GM12875 (cell line): Measurements from ENCODE around the gene DCLRE1C.

ENCODE experiments used
- H3K4me3 ChIP-seq: one replicate; pipeline ENCODE4 v1.5.1; 2011; ENCODE audit warnings: low read depth, low read length, control low read depth
- CTCF ChIP-seq: IDR thresholded peaks from 2 replicates; pipeline ENCODE4 v1.5.1; 2011; ENCODE audit warnings: low read depth, mild to moderate bottlenecking, control low read depth, inconsistent platforms, low read length, moderate library complexity, borderline replicate concordance; ENCODE audit not compliant: insufficient read depth

The DCLRE1C gene

GRCh38 chr10:14926722-14927416, 27.0 kb downstream of the DCLRE1C start:
- TF ChIP-seq CTCF = no peak
- H3K4me3 ChIP-seq = peak overlapping the region; percentile 6

- TF ChIP-seq CTCF = no peak
- H3K4me3 ChIP-seq = no peak overlapping the region
These were observed 27.8 kb downstream of the DCLRE1C start for GRCh38 chr10:14926061-14926470.

- H3K4me3 ChIP-seq = no peak overlapping the region
- TF ChIP-seq CTCF = no peak
These were observed 28.6 kb downstream of the DCLRE1C start for GRCh38 chr10:14925268-14925667.

- no peak for TF ChIP-seq CTCF
- no peak overlapping the region for H3K4me3 ChIP-seq
These were observed 29.9 kb downstream of the DCLRE1C start for GRCh38 chr10:14924013-14924412.

- TF ChIP-seq CTCF = no peak
- no peak overlapping the region for H3K4me3 ChIP-seq
These were observed 34.9 kb downstream of the DCLRE1C start for GRCh38 chr10:14918964-14919363.

GRCh38 chr10:14917827-14918226, 36.1 kb downstream of the DCLRE1C start:
- TF ChIP-seq CTCF = no peak
- H3K4me3 ChIP-seq = no peak overlapping the region

- no peak for TF ChIP-seq CTCF
- no peak overlapping the region for H3K4me3 ChIP-seq
These were observed 37.3 kb downstream of the DCLRE1C start for GRCh38 chr10:14916600-14916999.
